Measurements from ENCODE around the gene LMX1B.

The LMX1B gene

DNA sequence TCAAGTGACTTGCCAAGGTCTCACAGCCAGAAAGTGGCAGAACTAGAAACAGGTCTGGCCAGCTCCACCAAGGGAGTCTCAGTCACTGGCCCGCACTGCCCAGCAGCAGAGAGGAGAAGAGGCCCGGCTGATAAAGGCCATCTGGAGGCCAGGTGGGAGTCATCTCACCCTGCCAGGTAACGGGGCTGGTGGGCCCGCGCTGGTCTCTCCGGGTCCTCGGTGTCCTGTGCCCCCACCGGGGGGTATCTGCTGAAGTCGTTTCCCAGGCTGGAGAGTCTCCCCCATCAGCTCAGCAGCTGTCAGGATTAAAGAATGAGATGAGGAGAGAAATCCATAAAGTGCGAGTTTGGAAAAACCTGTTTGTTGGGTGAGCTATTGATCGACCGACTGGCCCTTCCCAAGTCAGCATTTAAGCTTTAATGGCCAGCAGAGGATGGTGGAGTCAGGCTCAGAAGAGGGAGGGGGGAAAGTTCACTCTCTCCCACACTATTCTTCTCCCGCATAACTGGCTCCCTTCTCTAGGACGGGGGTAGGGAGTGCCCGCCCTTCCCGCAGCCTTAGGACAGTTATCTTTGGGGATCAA is 30.3 kb downstream of the LMX1B start:
- TF ChIP-seq ZFX (IDR thresholded peaks at IDR 0.05; ENCODE audit: borderline replicate concordance), result no peak
- TF ChIP-seq, protein P1, sequence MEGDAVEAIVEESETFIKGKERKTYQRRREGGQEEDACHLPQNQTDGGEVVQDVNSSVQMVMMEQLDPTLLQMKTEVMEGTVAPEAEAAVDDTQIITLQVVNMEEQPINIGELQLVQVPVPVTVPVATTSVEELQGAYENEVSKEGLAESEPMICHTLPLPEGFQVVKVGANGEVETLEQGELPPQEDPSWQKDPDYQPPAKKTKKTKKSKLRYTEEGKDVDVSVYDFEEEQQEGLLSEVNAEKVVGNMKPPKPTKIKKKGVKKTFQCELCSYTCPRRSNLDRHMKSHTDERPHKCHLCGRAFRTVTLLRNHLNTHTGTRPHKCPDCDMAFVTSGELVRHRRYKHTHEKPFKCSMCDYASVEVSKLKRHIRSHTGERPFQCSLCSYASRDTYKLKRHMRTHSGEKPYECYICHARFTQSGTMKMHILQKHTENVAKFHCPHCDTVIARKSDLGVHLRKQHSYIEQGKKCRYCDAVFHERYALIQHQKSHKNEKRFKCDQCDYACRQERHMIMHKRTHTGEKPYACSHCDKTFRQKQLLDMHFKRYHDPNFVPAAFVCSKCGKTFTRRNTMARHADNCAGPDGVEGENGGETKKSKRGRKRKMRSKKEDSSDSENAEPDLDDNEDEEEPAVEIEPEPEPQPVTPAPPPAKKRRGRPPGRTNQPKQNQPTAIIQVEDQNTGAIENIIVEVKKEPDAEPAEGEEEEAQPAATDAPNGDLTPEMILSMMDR (IDR thresholded peaks at IDR 0.05), result no peak

DNA sequence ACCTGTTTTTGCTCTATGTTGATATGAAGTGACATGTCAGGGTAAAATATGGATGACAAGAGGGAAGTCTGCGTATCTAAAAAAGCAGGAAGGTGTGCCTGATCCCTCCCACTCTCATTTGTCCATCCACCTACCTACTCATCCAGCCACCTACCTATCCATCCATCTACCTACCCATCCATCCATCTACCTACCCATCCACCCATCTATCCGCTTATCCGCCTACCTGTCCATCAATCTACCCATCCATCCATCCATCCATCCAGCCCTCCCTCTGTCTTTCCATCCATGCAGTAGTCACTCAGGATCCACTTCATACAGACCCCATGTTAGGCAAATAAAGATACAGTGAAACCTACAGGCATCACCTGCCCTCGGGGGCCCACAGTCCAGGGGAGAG is 32.4 kb downstream of the LMX1B start:
- TF ChIP-seq ZFX (IDR thresholded peaks at IDR 0.05; ENCODE audit: borderline replicate concordance), result no peak
- TF ChIP-seq, protein P1 (IDR thresholded peaks at IDR 0.05), result no peak
- H3K27ac ChIP-seq, result no peak overlapping the region

More for the DNA sequence above, 30.3 kb downstream of the LMX1B start:
- H3K27ac ChIP-seq, result no peak overlapping the region

DNA sequence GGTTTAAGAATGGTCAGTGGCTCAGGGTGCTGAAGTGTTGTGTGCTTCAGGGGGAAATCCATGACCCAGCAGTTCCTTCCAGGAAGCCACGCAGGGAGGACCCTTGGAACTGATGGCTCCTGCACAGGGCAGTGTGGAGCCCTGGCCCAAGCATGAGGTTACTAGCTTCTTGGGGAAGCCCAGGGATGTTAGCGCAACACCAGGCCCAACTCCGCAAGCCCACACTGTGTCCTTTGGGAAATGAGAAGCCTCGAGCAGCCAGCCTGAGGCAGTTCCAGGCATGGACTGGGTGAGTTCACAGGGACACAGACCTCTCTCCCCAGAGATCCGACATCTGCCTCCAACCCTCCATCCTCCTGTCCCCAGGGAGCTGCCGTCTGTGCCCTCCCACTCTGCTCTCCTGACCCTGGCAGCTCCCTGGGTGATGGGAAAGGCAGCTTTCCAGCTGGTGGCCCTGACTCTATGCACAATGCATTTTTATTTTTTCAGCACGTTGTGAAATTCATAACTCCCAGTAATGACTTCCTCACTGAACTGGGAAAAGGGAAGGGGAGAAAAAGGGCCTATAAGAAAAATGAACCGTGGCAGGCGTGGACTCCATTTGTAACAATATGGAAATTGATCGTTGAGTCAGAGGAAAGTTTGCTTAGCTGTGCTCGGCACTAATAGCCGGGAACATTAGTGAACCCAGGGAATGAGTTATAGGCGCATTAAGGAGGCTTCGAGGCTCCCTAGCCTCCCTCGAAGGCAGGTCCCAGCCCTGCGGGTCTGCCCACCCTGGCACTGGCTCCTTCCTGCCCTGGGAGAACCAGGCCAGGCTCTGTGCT is 34.1 kb downstream of the LMX1B start:
- no peak for TF ChIP-seq ZFX (IDR thresholded peaks at IDR 0.05; ENCODE audit: borderline replicate concordance)
- TF ChIP-seq, protein P1 (IDR thresholded peaks at IDR 0.05), result no peak
- no peak overlapping the region for H3K27ac ChIP-seq

DNA sequence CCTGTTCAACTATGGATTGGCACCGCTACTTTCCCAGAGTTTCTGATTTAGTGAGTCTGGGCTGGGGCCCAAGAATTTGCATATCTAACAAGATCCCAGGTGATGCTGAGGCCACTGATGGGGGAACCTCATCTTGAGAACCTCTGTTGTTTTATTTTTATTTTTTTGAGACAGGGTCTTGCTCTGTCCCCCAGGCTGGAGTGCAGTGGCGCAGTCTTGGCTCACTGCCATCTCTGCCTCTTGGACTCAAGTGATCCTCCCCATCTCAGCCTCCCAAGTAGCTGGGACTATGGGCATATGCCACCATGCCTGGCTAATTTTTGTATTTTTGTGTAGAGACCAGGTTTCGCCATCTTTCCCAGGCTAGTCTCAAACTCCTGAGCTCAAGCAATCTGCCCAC is 35.7 kb downstream of the LMX1B start:
- no peak overlapping the region for H3K27ac ChIP-seq
- no peak for TF ChIP-seq ZFX (IDR thresholded peaks at IDR 0.05; ENCODE audit: borderline replicate concordance)
- TF ChIP-seq, protein P1 (IDR thresholded peaks at IDR 0.05), result no peak

DNA sequence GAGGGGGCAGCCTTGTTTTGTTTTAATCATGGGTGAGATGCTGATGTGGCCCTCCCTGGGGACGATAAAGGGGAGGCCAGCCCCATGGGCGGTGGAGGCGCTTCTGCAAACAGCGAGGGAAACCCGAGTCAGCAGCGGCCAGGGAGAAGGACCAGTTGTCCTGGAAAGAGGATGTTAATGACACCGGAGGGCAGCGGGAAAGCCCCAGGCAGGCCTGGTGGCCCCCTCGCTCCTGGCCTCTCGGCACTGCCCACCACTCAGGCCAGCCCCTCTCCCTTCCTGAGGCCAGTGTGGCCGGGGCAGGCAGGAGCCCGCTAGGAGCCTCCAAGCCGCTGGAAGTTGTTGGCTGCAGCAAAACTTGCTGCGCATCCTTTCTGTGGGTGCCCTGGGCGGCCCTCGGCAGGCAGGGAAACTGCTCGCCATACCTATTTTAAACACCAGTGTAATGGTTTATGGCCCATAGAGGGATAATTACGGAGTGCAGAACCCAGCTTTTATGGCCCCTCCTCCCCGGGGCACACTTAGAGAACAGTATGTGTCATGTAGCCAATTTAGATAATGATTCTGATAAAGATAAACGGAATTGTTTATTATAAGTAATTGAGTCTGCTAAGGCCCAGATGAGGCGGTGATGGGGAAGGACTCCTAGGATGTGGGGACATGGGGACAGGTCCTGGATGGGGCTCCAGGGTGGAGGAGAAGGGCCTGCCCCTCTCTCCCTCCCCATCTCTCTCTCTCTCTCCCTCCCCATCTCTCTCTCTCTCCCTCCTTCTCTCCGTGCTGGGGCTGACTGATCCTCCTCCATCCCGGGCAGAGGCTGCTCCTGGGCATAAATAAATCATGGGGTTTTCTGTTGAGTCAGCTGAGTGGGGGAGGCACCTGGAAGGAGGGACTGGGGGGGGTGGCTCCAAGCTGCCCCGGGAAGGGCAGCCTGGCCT is 36.9 kb downstream of the LMX1B start:
- no peak overlapping the region for H3K27ac ChIP-seq
- TF ChIP-seq ZFX (IDR thresholded peaks at IDR 0.05; ENCODE audit: borderline replicate concordance), result no peak
- TF ChIP-seq, protein P1 (IDR thresholded peaks at IDR 0.05), result no peak

DNA sequence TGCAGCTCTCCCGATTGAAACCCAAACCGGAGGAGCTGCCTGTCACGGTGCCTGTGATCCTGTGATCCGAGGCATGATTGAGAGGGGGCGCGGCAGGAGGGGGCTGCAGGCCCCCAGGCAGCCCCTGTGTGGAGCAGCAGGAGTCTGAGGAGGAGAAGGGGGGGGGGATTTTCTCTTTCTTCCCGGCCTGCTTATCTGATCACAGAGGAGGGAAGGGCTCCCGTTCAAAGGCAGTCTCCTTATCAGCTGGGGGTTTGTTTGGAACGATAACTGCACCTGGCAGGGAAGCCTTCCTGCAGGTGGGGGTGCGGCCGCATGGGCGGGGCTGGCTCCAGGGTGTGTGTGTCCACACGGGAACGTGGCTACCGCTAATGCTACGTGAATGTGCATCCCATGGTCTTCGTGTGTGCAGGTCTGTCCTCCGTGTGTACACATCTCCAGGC is 38.4 kb downstream of the LMX1B start:
- no peak overlapping the region for H3K27ac ChIP-seq
- TF ChIP-seq, protein P1 (IDR thresholded peaks at IDR 0.05), result no peak
- no peak for TF ChIP-seq ZFX (IDR thresholded peaks at IDR 0.05; ENCODE audit: borderline replicate concordance)
